Kasumi-1 (cell line): ENCODE data around the gene SBF2.
"Not testable (repeated sequence)": the region's sequence is repeated elsewhere in the genome, so short reads cannot be mapped to it uniquely, and the experiment has no call there.

ENCODE experiments used
- DNase-seq, 2 experiments: peaks; one replicate each; lab custom pipeline; 2025; lab: John Stamatoyannopoulos, UW

SBF2 gene

GRCh38 chr11:9953994-9954626 lies 339.9 kb downstream of the SBF2 start:
- DNase-seq, result no peak

GRCh38 chr11:9952511-9953196 lies 341.4 kb downstream of the SBF2 start:
- no peak for DNase-seq

GRCh38 chr11:9951807-9952206 lies 342.2 kb downstream of the SBF2 start:
- DNase-seq, result no peak

GRCh38 chr11:9950462-9950861 lies 343.6 kb downstream of the SBF2 start:
- no peak for DNase-seq

- no peak for DNase-seq
Measured at GRCh38 chr11:9947231-9947864, 346.7 kb downstream of the SBF2 start.

GRCh38 chr11:9945680-9946079 lies 348.3 kb downstream of the SBF2 start:
- DNase-seq, result not testable (repeated sequence)

- DNase-seq, result no peak
Measured at GRCh38 chr11:9943386-9944110, 350.5 kb downstream of the SBF2 start.

- no peak for DNase-seq
Measured at GRCh38 chr11:9941991-9942390, 352.0 kb downstream of the SBF2 start.

GRCh38 chr11:9939150-9939549 lies 354.9 kb downstream of the SBF2 start:
- DNase-seq, result not testable (repeated sequence)

GRCh38 chr11:9936754-9937153 lies 357.3 kb downstream of the SBF2 start:
- no peak for DNase-seq

- DNase-seq, result not testable (repeated sequence)
Measured at GRCh38 chr11:9932843-9933242, 361.2 kb downstream of the SBF2 start.

GRCh38 chr11:9930562-9931331 lies 363.3 kb downstream of the SBF2 start:
- not testable (repeated sequence) for DNase-seq

GRCh38 chr11:9927670-9928069 lies 366.3 kb downstream of the SBF2 start:
- no peak for DNase-seq

- DNase-seq, result no peak
Measured at GRCh38 chr11:9923280-9923679, 370.7 kb downstream of the SBF2 start.

- DNase-seq, result no peak
Measured at GRCh38 chr11:9922806-9923205, 371.2 kb downstream of the SBF2 start.

- no peak for DNase-seq
Measured at GRCh38 chr11:9916480-9916879, 377.5 kb downstream of the SBF2 start.

- no peak for DNase-seq
Measured at GRCh38 chr11:9914064-9914463, 380.0 kb downstream of the SBF2 start.

GRCh38 chr11:9905960-9906791 lies 387.8 kb downstream of the SBF2 start:
- DNase-seq, result no peak

GRCh38 chr11:9905501-9905951 lies 388.5 kb downstream of the SBF2 start:
- DNase-seq, result no peak

- DNase-seq, result no peak
Measured at GRCh38 chr11:9903579-9903978, 390.4 kb downstream of the SBF2 start.

GRCh38 chr11:9901943-9902342 lies 392.1 kb downstream of the SBF2 start:
- DNase-seq, result no peak
